Smooth muscle cell (in vitro differentiated cells): ENCODE data around the gene FGR. TPM values are rescaled to one million over a fixed set of nuclear protein-coding genes. Genes with fewer than 3 reads are reported as not detected.

Experiments
- DNase-seq: peaks from one replicate; lab custom pipeline; 2025; ENCODE audit not compliant: unreplicated experiment; lab: John Stamatoyannopoulos, UW
- H2AFZ ChIP-seq: fragments of 200-600 bp; sonication (generic); 2 replicates; pipeline ENCODE4 v1.6.0; 2016; ENCODE audit warnings: antibody characterized with exemption, low read depth, mild to moderate bottlenecking
- H3F3A ChIP-seq: fragments of 200-600 bp; sonication (generic); 2 replicates; pipeline ENCODE4 v1.6.0; 2017; ENCODE audit warnings: antibody characterized with exemption, low read depth
- H3K27ac ChIP-seq: fragments of 200-600 bp; sonication (generic); 2 replicates; pipeline ENCODE4 v1.5.1; 2016; ENCODE audit warnings: low read depth, mild to moderate bottlenecking
- H3K27me3 ChIP-seq: fragments of 200-600 bp; sonication (generic); 2 replicates; pipeline ENCODE4 v1.6.1; 2016; ENCODE audit warnings: low read depth, mild to moderate bottlenecking
- H3K36me3 ChIP-seq: fragments of 200-600 bp; sonication (generic); 2 replicates; pipeline ENCODE4 v1.5.1; 2016; ENCODE audit warnings: low read depth
- H3K4me1 ChIP-seq: fragments of 200-600 bp; sonication (generic); 2 replicates; pipeline ENCODE4 v1.5.1; 2016; ENCODE audit warnings: low read depth
- H3K4me2 ChIP-seq: fragments of 200-600 bp; sonication (generic); 2 replicates; pipeline ENCODE4 v1.6.0; 2016; ENCODE audit warnings: mild to moderate bottlenecking
- H3K4me3 ChIP-seq: fragments of 200-600 bp; sonication (generic); 2 replicates; pipeline ENCODE4 v1.5.1; 2016; ENCODE audit warnings: mild to moderate bottlenecking
- H3K79me2 ChIP-seq: fragments of 200-600 bp; sonication (generic); 2 replicates; pipeline ENCODE4 v1.6.0; 2016; ENCODE audit warnings: low read depth, mild to moderate bottlenecking
- H3K9ac ChIP-seq: fragments of 200-600 bp; sonication (generic); 2 replicates; pipeline ENCODE4 v1.6.0; 2016; ENCODE audit warnings: low read depth
- H3K9me3 ChIP-seq: fragments of 200-600 bp; sonication (generic); replicated peaks from 2 replicates; pipeline ENCODE4 v1.5.1; 2016; ENCODE audit warnings: low read depth
- H4K20me1 ChIP-seq: fragments of 200-600 bp; sonication (generic); 2 replicates; pipeline ENCODE4 v1.6.0; 2016; ENCODE audit warnings: low read depth
- WGBS: methylation state at CpG from one replicate; pipeline ENCODE4 v1.1.7; 2016; ENCODE audit warnings: low lambda C conversion rate; 5-methylcytosine and 5-hydroxymethylcytosine counted together
- polyA plus RNA-seq: library from polyadenylated mRNA; unstranded; fragments of >200 nt; fragmentation: Nextera tagmentation; extraction: Ambion mirVana; gene quantifications from 2 replicates; pipeline ENCODE4 v1.2.1, GENCODE V29; 2016
- total RNA-seq: library from RNA; depleted of rRNA; stranded (reverse); fragments of >200 nt; gene quantifications from 2 replicates; pipeline ENCODE4 v1.2.3, GENCODE V29; 2014
- TF ChIP-seq, protein P1 (sequence below): fragments of 200-600 bp; sonication (generic); IDR thresholded peaks from 2 replicates; pipeline ENCODE4 v1.5.1; 2017; ENCODE audit warnings: borderline replicate concordance, mild to moderate bottlenecking, antibody characterized with exemption; ENCODE audit not compliant: insufficient read depth, poor library complexity, severe bottlenecking

FGR gene
- total and polyA plus RNA-seq, 2 experiments from 2014 or later = 0.10 to 1.3 TPM

DNA sequence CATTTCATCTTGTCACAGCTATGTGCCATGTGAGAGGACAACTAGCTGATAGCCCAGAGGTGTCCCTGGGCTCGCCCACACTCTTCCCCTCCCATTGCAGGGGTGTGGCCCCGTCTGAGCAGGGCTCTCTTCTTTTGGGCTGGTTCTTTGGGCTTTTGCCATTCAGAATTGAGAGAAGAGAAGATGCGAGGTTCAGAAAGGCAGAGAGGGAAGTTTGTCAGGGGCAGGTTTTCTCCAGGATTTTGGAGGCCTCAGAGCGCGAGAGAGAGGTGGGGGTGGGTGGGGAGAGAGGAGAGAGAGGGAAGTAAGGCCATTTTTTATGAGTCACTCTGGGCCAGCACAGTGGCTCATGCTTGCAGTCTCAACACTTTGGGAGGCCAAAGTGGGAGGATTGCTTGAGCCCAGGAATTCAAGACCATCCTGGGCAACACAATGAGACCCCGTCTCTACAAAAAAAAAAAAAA, 31.8 kb upstream of the FGR start:
- DNase-seq = no peak
- Histone ChIP-seq H3K9me3 (no peaks in the 10 kb centered on the region), H4K20me1 (no peaks in the 10 kb centered on the region), H3K4me2 (no peak overlapping the region), H3K27ac (no peak overlapping the region), H3K36me3 (no peaks in the 10 kb centered on the region), H3F3A (no peaks in the 10 kb centered on the region), H3K79me2 (no peaks in the 10 kb centered on the region), H3K9ac (no peak overlapping the region), H3K4me3 (no peak overlapping the region), H3K27me3 (no peaks in the 10 kb centered on the region), H3K4me1 (peaks cover 5% of the 10 kb centered on the region), H2AFZ (no peak overlapping the region)
- 67% methylated on average over 6 of the region's 6 CpGs for WGBS
- TF ChIP-seq, protein P1, sequence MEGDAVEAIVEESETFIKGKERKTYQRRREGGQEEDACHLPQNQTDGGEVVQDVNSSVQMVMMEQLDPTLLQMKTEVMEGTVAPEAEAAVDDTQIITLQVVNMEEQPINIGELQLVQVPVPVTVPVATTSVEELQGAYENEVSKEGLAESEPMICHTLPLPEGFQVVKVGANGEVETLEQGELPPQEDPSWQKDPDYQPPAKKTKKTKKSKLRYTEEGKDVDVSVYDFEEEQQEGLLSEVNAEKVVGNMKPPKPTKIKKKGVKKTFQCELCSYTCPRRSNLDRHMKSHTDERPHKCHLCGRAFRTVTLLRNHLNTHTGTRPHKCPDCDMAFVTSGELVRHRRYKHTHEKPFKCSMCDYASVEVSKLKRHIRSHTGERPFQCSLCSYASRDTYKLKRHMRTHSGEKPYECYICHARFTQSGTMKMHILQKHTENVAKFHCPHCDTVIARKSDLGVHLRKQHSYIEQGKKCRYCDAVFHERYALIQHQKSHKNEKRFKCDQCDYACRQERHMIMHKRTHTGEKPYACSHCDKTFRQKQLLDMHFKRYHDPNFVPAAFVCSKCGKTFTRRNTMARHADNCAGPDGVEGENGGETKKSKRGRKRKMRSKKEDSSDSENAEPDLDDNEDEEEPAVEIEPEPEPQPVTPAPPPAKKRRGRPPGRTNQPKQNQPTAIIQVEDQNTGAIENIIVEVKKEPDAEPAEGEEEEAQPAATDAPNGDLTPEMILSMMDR = no peak

DNA sequence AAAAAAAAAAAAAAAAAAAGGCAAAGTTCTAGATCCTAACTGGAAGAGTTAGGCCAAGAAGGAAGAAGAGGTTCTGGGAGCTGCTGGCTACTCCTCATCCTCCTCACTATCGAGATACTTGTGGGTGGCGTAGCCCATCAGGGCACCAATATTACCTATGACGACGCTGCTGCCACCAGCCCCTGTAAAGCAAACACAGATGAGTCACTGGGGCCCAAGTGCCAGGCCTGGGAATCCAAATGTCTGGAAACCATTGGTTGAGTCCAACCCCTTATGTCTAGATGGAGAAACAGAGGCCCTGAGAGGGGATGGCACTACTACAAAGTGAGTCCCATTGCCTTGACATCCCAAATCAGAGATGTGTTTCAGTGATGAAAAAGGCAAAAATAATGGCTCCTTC, 31.3 kb upstream of the FGR start:
- TF ChIP-seq, protein P1 = no peak
- DNase-seq = no peak
- no peak overlapping the region for H2AFZ ChIP-seq
- no peak overlapping the region for H3K27ac ChIP-seq
- no peak overlapping the region for H3K9ac ChIP-seq
- H3K4me2 ChIP-seq = no peak overlapping the region
- no peaks in the 10 kb centered on the region for H3F3A ChIP-seq
- H3K4me1 ChIP-seq = peaks cover 5% of the 10 kb centered on the region
- H3K4me3 ChIP-seq = no peak overlapping the region
- no peaks in the 10 kb centered on the region for H3K27me3 ChIP-seq
- WGBS = 87% methylated on average over 4 of the region's 4 CpGs
- H4K20me1 ChIP-seq = no peaks in the 10 kb centered on the region
- H3K36me3 ChIP-seq = no peaks in the 10 kb centered on the region
- no peaks in the 10 kb centered on the region for H3K79me2 ChIP-seq
- no peaks in the 10 kb centered on the region for H3K9me3 ChIP-seq

DNA sequence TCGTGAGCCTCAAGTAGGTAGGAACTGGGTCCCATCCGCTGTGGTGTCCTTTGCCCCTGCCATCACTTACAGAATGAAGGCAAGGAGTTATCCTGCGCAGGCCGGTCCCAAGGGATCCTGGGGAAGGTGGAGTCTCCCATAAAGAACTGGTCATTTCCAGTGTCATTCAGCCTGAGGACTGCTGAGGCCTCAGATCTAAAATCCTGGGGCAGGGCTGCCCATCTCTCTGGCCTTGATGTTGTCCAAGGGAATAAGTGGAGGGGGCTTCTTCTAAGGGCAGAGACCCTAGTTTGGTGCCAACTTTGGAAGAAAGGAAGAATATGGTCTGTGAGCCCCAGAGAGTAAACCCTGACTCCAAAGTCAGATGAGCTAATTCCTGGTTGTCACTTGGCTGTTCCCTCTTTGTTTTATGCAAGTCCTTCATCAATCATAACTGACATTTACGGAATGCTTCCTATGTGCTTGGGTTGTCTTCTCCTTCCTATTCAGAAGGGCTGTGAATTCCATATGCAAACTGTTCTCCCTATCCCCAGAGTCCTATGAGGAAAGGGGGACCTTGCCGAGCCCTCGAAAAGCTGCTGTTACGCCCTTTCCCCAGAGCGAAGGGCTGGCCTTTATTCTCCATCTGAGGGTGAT, 30.1 kb upstream of the FGR start:
- TF ChIP-seq, protein P1 = no peak
- Histone ChIP-seq H4K20me1 (no peaks in the 10 kb centered on the region), H3F3A (peaks cover 5% of the 10 kb centered on the region), H3K36me3 (no peaks in the 10 kb centered on the region), H3K4me3 (no peak overlapping the region), H3K9ac (no peak overlapping the region), H3K4me2 (no peak overlapping the region), H2AFZ (no peak overlapping the region), H3K27me3 (no peaks in the 10 kb centered on the region), H3K4me1 (peaks cover 5% of the 10 kb centered on the region), H3K79me2 (no peaks in the 10 kb centered on the region), H3K9me3 (no peaks in the 10 kb centered on the region), H3K27ac (no peak overlapping the region)
- DNase-seq = no peak
- WGBS = 94% methylated on average over 9 of the region's 9 CpGs

DNA sequence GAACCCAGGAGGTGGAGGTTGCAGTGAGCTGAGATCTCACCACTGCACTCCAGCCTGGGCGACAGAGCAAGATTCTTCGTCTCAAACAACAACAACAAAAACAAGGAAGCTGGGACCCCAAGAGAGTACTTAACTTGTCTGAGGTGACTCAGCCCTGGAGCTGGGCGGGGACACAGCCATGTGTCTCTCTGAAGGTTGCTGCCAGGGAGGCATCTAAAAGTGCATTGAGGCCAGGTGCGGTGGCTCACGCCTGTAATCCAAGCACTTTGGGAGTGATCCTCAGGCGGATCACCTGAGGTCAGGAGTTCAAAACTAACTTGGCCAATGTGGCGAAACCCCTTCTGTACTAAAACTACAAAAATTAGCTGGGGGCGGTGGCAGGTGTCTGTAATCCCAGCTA, 29.3 kb upstream of the FGR start:
- H3K4me2 ChIP-seq = no peak overlapping the region
- no peaks in the 10 kb centered on the region for H3K36me3 ChIP-seq
- H3K9me3 ChIP-seq = no peaks in the 10 kb centered on the region
- peaks cover 6% of the 10 kb centered on the region for H3F3A ChIP-seq
- DNase-seq = no peak
- no peak overlapping the region for H3K9ac ChIP-seq
- no peaks in the 10 kb centered on the region for H3K79me2 ChIP-seq
- H3K4me3 ChIP-seq = no peak overlapping the region
- TF ChIP-seq, protein P1 = no peak
- no peak overlapping the region for H3K27ac ChIP-seq
- H3K27me3 ChIP-seq = no peaks in the 10 kb centered on the region
- peaks cover 5% of the 10 kb centered on the region for H3K4me1 ChIP-seq
- 69% methylated on average over 8 of the region's 8 CpGs for WGBS
- no peak overlapping the region for H2AFZ ChIP-seq
- no peaks in the 10 kb centered on the region for H4K20me1 ChIP-seq
